ENCODE results near the gene CCDC148. TPM values are rescaled to one million over a fixed set of nuclear protein-coding genes. Genes with fewer than 3 reads are reported as not detected.

CCDC148 gene
- total and polyA plus RNA-seq, 2 donors (not counting 1 experiment from before 2014, with no cell fraction given): not detected

GRCh38 chr2:158414538-158414937 lies 42.0 kb downstream of the CCDC148 start:
- ChIA-PET CTCF (no interaction called here), POLR2A (no interaction called here)
- WGBS (ENCODE audit: insufficient coverage): no CpG with 5 or more reads among the region's 1 CpG
- Mint-ChIP-seq H3K27me3 (peaks cover 3% of the 10 kb centered on the region), H3K27ac (no peak overlapping the region), H3K4me3 (no peak overlapping the region), H3K9me3 (ENCODE audit: insufficient read depth) (peaks cover 11% of the 10 kb centered on the region), H3K4me1 (no peaks in the 10 kb centered on the region)
- no peak overlapping the region for H3K27ac ChIP-seq (ENCODE audit: low read length in 2 of 2)
- peaks cover 4 to 16% (median 12%) of the 10 kb centered on the region in 3 donors for H3K9me3 ChIP-seq (ENCODE audit: control extremely low read depth in 1 of 3, control insufficient read depth in 2 of 3, insufficient read depth in 1 of 3, low read length in 2 of 3)
- H3K4me1 ChIP-seq (ENCODE audit: control insufficient read depth in 2 of 2, insufficient read depth in 2 of 2, low read length in 2 of 2): no peaks in the 10 kb centered on the region
- no peak overlapping the region for H3K4me3 ChIP-seq (ENCODE audit: control extremely low read depth in 1 of 5, extremely low read depth in 1 of 5, insufficient read depth in 1 of 5, low read depth in 2 of 5, low read length in 4 of 5)
- no peak overlapping the region for H2AFZ ChIP-seq (ENCODE audit: insufficient read depth, low read depth, low read length, poor library complexity, severe bottlenecking)
- intact Hi-C loops (cut with micrococcal nuclease): no loop called here
- DNase-seq: no peak
- H4K20me1 ChIP-seq (ENCODE audit: control insufficient read depth, insufficient read depth, low read length, poor library complexity, severe bottlenecking): no peaks in the 10 kb centered on the region
- H3K36me3 ChIP-seq (replicated peaks in 1 of 2; ENCODE audit: control extremely low read depth in 1 of 2, control insufficient read depth in 1 of 2, extremely low read depth in 1 of 2, insufficient read depth in 2 of 2, low read length in 1 of 2): no peaks in the 10 kb centered on the region
- no peak overlapping the region for H3K4me2 ChIP-seq (replicated peaks; ENCODE audit: low read depth, low read length, poor library complexity, severe bottlenecking)
- TF ChIP-seq CTCF (IDR thresholded peaks at IDR 0.05) (no peak), EZH2 (IDR thresholded peaks at IDR 0.05; ENCODE audit: borderline replicate concordance, insufficient read depth, low read depth, low read length, poor library complexity, severe bottlenecking) (no peak)
- no peaks in the 10 kb centered on the region for H3K79me2 ChIP-seq (ENCODE audit: control insufficient read depth, insufficient read depth, low read length)
- no peak overlapping the region for H3K9ac ChIP-seq (ENCODE audit: low read length)
- ATAC-seq (ENCODE audit: low read depth): no peak
- no peaks in the 10 kb centered on the region for H3K27me3 ChIP-seq (replicated peaks in 1 of 4; ENCODE audit: control extremely low read depth in 1 of 4, control insufficient read depth in 3 of 4, insufficient read depth in 4 of 4, low read length in 3 of 4)

- Histone ChIP-seq H3K79me2 (ENCODE audit: control insufficient read depth, insufficient read depth, low read length) (no peaks in the 10 kb centered on the region), H3K4me2 (replicated peaks; ENCODE audit: low read depth, low read length, poor library complexity, severe bottlenecking) (no peak overlapping the region), H3K27ac (ENCODE audit: low read length in 2 of 2) (no peak overlapping the region), H4K20me1 (ENCODE audit: control insufficient read depth, insufficient read depth, low read length, poor library complexity, severe bottlenecking) (no peaks in the 10 kb centered on the region), H3K4me3 (ENCODE audit: control extremely low read depth in 1 of 5, extremely low read depth in 1 of 5, insufficient read depth in 1 of 5, low read depth in 2 of 5, low read length in 4 of 5) (no peak overlapping the region), H3K9me3 (ENCODE audit: control extremely low read depth in 1 of 3, control insufficient read depth in 2 of 3, insufficient read depth in 1 of 3, low read length in 2 of 3) (peaks cover 4 to 16% (median 12%) of the 10 kb centered on the region in 3 donors), H3K4me1 (ENCODE audit: control insufficient read depth in 2 of 2, insufficient read depth in 2 of 2, low read length in 2 of 2) (no peaks in the 10 kb centered on the region), H3K36me3 (replicated peaks in 1 of 2; ENCODE audit: control extremely low read depth in 1 of 2, control insufficient read depth in 1 of 2, extremely low read depth in 1 of 2, insufficient read depth in 2 of 2, low read length in 1 of 2) (no peaks in the 10 kb centered on the region), H3K9ac (ENCODE audit: low read length) (no peak overlapping the region), H3K27me3 (replicated peaks in 1 of 4; ENCODE audit: control extremely low read depth in 1 of 4, control insufficient read depth in 3 of 4, insufficient read depth in 4 of 4, low read length in 3 of 4) (no peaks in the 10 kb centered on the region), H2AFZ (ENCODE audit: insufficient read depth, low read depth, low read length, poor library complexity, severe bottlenecking) (no peak overlapping the region)
- intact Hi-C loops (cut with micrococcal nuclease): no loop called here
- DNase-seq (no peak), ATAC-seq (ENCODE audit: low read depth) (no peak)
- Mint-ChIP-seq H3K27me3 (peaks cover 3% of the 10 kb centered on the region), H3K9me3 (ENCODE audit: insufficient read depth) (peaks cover 11% of the 10 kb centered on the region), H3K27ac (no peak overlapping the region), H3K4me3 (no peak overlapping the region), H3K4me1 (no peaks in the 10 kb centered on the region)
- ChIA-PET POLR2A (no interaction called here), CTCF (no interaction called here)
- TF ChIP-seq EZH2 (IDR thresholded peaks at IDR 0.05; ENCODE audit: borderline replicate concordance, insufficient read depth, low read depth, low read length, poor library complexity, severe bottlenecking) (no peak), CTCF (IDR thresholded peaks at IDR 0.05) (no peak)
- WGBS (ENCODE audit: insufficient coverage): no CpG with 5 or more reads among the region's 2 CpGs
These were observed 43.0 kb downstream of the CCDC148 start for GRCh38 chr2:158413581-158413980.
